Mesothelial cell of epicardium (in vitro differentiated cells): ENCODE data around the gene MAK. TPM values are rescaled to one million over a fixed set of nuclear protein-coding genes. Genes with fewer than 3 reads are reported as not detected.

Experiments
- DNase-seq, 2 experiments: peaks; one replicate each; pipeline ENCODE4 v3.0.0; 2021; ENCODE audit warnings: low spot score in 2 of 2; ENCODE audit not compliant: unreplicated experiment in 2 of 2
- H3K27ac Mint-ChIP-seq: 2 replicates; pipeline ENCODE4 v1.8.0; 2021; ENCODE audit warnings: mixed read lengths
- H3K27me3 Mint-ChIP-seq: 2 replicates; pipeline ENCODE4 v1.8.0; 2021; ENCODE audit warnings: low read depth, mixed read lengths
- H3K36me3 Mint-ChIP-seq: 2 replicates; pipeline ENCODE4 v1.8.0; 2021; ENCODE audit warnings: mixed read lengths
- H3K4me1 Mint-ChIP-seq: 2 replicates; pipeline ENCODE4 v1.8.0; 2021; ENCODE audit warnings: mixed read lengths
- H3K4me3 Mint-ChIP-seq: 2 replicates; pipeline ENCODE4 v1.8.0; 2021; ENCODE audit warnings: mild to moderate bottlenecking, moderate library complexity, mixed read lengths
- H3K9me3 Mint-ChIP-seq: 2 replicates; pipeline ENCODE4 v1.8.0; 2021; ENCODE audit warnings: mixed read lengths
- total RNA-seq: library from RNA; stranded (reverse); gene quantifications from 3 replicates; pipeline ENCODE4 v1.2.1, GENCODE V29; 2021
- TF ChIP-seq, protein P1 (sequence below): fragments of 200-600 bp; sonication (generic); IDR thresholded peaks from one replicate; pipeline ENCODE4 v1.5.0; 2021; ENCODE audit warnings: antibody characterized with exemption; ENCODE audit not compliant: unreplicated experiment

MAK gene
- total RNA-seq, 1 donor from 2014 or later, result 0.25 TPM

DNA sequence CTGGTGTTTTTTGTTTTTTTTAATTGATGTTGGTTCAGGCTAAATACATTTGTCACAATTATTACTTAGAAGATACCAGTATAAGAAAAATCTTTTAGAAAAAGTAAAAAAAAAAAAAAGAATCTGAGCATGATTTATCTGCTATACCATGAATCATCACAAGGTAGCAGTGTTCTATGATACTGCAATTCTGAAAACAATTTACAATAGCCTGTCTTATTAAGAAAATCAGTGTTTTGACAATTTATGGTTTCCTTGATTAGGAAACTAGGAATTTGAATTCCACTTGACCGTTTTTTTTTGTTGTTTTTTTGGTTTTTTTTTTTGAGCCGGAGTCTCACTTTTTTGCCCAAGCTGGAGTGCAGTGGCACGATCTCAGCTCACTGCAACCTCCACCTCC is 9.3 kb upstream of the MAK start:
- no peak for DNase-seq
- Mint-ChIP-seq H3K27me3 (no peaks in the 10 kb centered on the region), H3K36me3 (peaks cover 5% of the 10 kb centered on the region), H3K27ac (no peak overlapping the region), H3K4me1 (no peaks in the 10 kb centered on the region), H3K4me3 (no peak overlapping the region), H3K9me3 (peaks cover 5% of the 10 kb centered on the region)
- TF ChIP-seq, protein P1, sequence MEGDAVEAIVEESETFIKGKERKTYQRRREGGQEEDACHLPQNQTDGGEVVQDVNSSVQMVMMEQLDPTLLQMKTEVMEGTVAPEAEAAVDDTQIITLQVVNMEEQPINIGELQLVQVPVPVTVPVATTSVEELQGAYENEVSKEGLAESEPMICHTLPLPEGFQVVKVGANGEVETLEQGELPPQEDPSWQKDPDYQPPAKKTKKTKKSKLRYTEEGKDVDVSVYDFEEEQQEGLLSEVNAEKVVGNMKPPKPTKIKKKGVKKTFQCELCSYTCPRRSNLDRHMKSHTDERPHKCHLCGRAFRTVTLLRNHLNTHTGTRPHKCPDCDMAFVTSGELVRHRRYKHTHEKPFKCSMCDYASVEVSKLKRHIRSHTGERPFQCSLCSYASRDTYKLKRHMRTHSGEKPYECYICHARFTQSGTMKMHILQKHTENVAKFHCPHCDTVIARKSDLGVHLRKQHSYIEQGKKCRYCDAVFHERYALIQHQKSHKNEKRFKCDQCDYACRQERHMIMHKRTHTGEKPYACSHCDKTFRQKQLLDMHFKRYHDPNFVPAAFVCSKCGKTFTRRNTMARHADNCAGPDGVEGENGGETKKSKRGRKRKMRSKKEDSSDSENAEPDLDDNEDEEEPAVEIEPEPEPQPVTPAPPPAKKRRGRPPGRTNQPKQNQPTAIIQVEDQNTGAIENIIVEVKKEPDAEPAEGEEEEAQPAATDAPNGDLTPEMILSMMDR, result no peak

DNA sequence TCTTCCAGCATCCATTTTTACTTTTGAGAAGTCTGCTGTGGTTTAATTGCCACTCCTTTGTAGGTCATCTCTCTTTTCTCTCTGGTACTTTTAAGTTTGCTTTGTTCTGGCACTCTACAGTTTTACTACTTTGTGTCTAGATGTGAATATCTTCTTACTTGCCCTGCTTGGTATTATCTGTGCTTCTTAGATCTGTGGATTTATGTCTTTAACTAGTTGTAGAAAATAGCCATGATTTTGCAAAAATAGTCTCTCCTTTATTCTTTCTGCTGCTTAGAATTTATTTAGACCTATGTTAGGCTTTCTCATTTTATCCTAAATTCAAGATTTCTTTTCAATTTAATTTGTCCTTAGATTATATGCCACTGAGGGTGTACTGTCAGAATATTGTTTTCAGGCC is 5.2 kb upstream of the MAK start:
- Mint-ChIP-seq H3K4me1 (no peaks in the 10 kb centered on the region), H3K9me3 (peaks cover 5% of the 10 kb centered on the region), H3K27ac (no peak overlapping the region), H3K27me3 (peaks cover 22% of the 10 kb centered on the region), H3K4me3 (no peak overlapping the region), H3K36me3 (peaks cover 5% of the 10 kb centered on the region)
- DNase-seq, result no peak
- TF ChIP-seq, protein P1, result no peak

DNA sequence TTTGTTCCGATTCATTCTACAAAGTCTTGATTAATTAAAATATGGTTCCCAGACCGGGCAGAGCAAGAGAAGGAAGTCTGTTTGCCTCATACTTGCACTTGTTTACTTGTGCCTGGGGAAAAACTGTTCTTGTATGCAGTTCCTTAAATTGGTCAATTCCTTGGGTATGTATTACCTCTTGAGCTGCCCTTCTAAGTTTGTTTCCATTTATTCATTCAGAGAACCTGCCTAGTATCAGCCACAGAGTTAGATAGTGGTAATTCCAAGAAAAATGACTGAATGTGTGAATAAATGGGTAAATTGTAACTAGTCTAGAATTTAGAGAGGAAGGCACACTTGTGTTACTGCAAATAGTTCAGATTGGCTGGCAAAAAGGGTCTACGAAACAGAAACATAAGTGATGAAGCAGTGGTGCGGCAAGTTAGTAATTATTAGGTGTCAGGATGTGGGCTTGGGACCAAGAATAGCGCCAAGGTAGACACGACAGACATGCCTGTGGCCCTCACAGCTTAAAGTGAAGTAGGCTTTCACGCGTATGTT is 525 bp upstream of the MAK start:
- peak overlapping the region; percentile 65 for H3K27ac Mint-ChIP-seq
- no peak for DNase-seq
- TF ChIP-seq, protein P1, result no peak
- peaks cover 10% of the 10 kb centered on the region for H3K9me3 Mint-ChIP-seq
- H3K27me3 Mint-ChIP-seq, result peaks cover 42% of the 10 kb centered on the region
- H3K36me3 Mint-ChIP-seq, result peaks cover 10% of the 10 kb centered on the region
- H3K4me1 Mint-ChIP-seq, result peaks cover 13% of the 10 kb centered on the region
- peak overlapping the region; percentile 82 for H3K4me3 Mint-ChIP-seq

DNA sequence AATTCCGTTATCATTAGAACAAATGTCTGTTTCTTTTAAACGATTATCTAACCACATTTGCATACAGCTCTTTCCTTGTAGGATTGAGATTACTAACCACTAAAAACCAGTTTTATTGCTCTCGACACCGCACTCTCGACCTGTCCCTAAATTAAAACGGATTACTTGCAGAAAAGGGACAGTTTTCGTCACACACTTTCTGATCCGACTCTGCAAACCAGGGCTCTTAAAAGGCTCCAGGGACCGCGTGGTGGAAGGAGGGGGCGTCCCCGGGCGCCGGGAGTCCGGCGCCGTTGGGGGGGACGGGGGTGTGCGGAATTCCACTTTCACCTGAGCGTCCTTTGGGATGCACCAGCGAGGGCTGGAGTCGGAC is 731 bp downstream of the MAK start:
- Mint-ChIP-seq H3K4me1 (peaks cover 13% of the 10 kb centered on the region), H3K36me3 (peaks cover 5% of the 10 kb centered on the region), H3K27me3 (peaks cover 42% of the 10 kb centered on the region), H3K9me3 (peaks cover 5% of the 10 kb centered on the region), H3K4me3 (peak overlapping the region; percentile 82), H3K27ac (peak overlapping the region; percentile 77)
- DNase-seq, result no peak
- TF ChIP-seq, protein P1, result no peak

DNA sequence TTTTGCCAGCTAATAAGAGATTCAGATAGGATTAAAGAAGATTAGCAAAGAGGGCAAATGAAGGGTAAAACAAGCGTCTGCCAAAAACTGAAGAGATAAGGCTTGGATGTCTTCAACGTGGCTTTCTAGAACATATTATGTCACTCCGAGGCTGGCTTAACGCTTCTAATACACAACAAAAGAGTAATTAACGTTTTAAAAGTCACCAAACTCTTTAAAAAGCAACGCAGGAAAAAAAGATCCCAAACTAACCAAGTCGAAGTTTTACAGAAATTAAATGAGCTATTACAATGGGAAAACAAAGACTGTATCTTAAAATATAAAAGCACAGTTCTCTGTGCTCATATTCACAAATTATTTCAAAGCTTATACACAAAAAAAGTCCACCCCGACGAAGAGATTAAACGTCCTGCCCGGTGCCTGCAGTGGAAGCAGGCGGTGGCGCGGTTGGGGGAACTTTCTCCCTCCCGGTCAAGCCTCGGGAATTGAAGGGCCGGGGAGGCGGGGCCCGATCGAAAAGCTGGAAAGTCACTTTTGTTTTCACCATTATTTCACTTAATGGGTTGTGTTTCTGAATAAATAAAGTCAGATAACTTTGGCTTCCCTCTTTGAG is 1.2 kb downstream of the MAK start:
- peak in 1 of 2 experiments; percentile 51 for DNase-seq

More for the DNA sequence above, 1.2 kb downstream of the MAK start:
- Mint-ChIP-seq H3K4me1 (peaks cover 13% of the 10 kb centered on the region), H3K27me3 (peaks cover 40% of the 10 kb centered on the region), H3K36me3 (peaks cover 5% of the 10 kb centered on the region), H3K27ac (peak overlapping the region; percentile 73), H3K9me3 (peaks cover 5% of the 10 kb centered on the region), H3K4me3 (peak overlapping the region; percentile 82)
- TF ChIP-seq, protein P1, result no peak
